Suprapubic skin (tissue), 4 donors: ENCODE measurements around the gene NARS2. TPM values are rescaled to one million over a fixed set of nuclear protein-coding genes. Genes with fewer than 3 reads are reported as not detected.

Source experiments
- DNase-seq, 2 donors: peaks; one replicate each; pipeline ENCODE4 v3.0.0-alpha.2; 2019; ENCODE audit warnings: low spot score in 2 of 2
- H3K27ac ChIP-seq: fragments of 200-600 bp; sonication (generic); one replicate; pipeline ENCODE4 v1.5.1; 2019
- H3K27me3 ChIP-seq: fragments of 200-600 bp; sonication (generic); one replicate; pipeline ENCODE4 v1.5.1; 2019
- H3K36me3 ChIP-seq: fragments of 200-600 bp; sonication (generic); one replicate; pipeline ENCODE4 v1.5.1; 2019
- H3K4me1 ChIP-seq: fragments of 200-600 bp; sonication (generic); one replicate; pipeline ENCODE4 v1.5.1; 2019
- H3K4me3 ChIP-seq: fragments of 200-600 bp; sonication (generic); one replicate; pipeline ENCODE4 v1.5.1; 2019; ENCODE audit warnings: mild to moderate bottlenecking
- H3K9me3 ChIP-seq: fragments of 200-600 bp; sonication (generic); one replicate; pipeline ENCODE4 v1.5.1; 2019
- EP300 ChIP-seq: sonication (generic); formaldehyde crosslinking; IDR thresholded peaks from one replicate; pipeline ENCODE4 v1.6.1; 2017; ENCODE audit warnings: antibody characterized with exemption
- POLR2A ChIP-seq, 2 donors: fragments of 450-650 bp; IDR thresholded peaks; one replicate each; pipeline ENCODE4 v1.6.1; 2017; ENCODE audit warnings: antibody characterized with exemption in 2 of 2, mild to moderate bottlenecking in 2 of 2, moderate library complexity in 2 of 2
- POLR2AphosphoS5 ChIP-seq, 3 donors: sonication (generic); formaldehyde crosslinking; IDR thresholded peaks; one replicate each; pipeline ENCODE4 v1.6.1; 2017; ENCODE audit warnings: antibody characterized with exemption in 3 of 3
- WGBS: methylation state at CpG from one replicate; pipeline ENCODE4 v1.1.5; 2018; 5-methylcytosine and 5-hydroxymethylcytosine counted together
- total RNA-seq, 4 donors: library from RNA; depleted of rRNA; stranded (reverse); fragments of >200 nt; gene quantifications; one replicate each; pipeline ENCODE4 v1.1.0, GENCODE V29; 2016
- TF ChIP-seq, protein P1 (sequence below), 2 donors: fragments of 200-600 bp in 1 of 2; fragments of 450-650 bp in 1 of 2; sonication (generic) in 1 of 2; IDR thresholded peaks; one replicate each; pipeline ENCODE4 v1.5.1; 2016 to 2019; ENCODE audit warnings: antibody characterized with exemption in 2 of 2, mild to moderate bottlenecking in 1 of 2, moderate library complexity in 1 of 2

Gene NARS2
- total RNA-seq, 4 donors from 2014 or later = 10.9 to 14.7 (median 14.7) TPM

DNA sequence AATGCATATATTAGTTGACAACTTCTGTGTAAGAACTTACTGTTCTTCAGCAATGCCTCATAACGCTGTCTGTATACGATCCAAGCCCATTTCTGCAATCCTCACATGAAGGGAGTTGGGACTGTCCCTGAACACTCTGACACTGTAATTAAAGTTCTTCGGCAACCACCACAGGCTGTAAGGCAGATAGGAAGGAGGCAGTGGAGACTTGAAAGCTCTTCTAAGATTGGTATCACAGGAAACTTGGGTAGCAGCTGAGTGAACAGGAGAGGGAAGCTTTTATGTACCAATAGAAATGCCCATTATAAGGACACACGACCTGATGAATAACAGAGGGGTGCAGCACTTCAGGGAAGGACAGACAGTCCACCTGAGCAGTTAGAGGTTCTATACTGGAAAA lies 145.0 kb downstream of the NARS2 start:
- no peaks in the 10 kb centered on the region for H3K36me3 ChIP-seq
- peaks cover 16% of the 10 kb centered on the region for H3K4me1 ChIP-seq
- H3K27me3 ChIP-seq = no peaks in the 10 kb centered on the region
- no peak for DNase-seq
- H3K9me3 ChIP-seq = no peaks in the 10 kb centered on the region
- WGBS = 68% methylated on average over 4 of the region's 4 CpGs
- TF ChIP-seq POLR2A (IDR thresholded peaks at IDR 0.05) (no peak), POLR2AphosphoS5 (IDR thresholded peaks at IDR 0.05) (no peak), EP300 (no peak)
- no peak overlapping the region for H3K27ac ChIP-seq
- no peak overlapping the region for H3K4me3 ChIP-seq

DNA sequence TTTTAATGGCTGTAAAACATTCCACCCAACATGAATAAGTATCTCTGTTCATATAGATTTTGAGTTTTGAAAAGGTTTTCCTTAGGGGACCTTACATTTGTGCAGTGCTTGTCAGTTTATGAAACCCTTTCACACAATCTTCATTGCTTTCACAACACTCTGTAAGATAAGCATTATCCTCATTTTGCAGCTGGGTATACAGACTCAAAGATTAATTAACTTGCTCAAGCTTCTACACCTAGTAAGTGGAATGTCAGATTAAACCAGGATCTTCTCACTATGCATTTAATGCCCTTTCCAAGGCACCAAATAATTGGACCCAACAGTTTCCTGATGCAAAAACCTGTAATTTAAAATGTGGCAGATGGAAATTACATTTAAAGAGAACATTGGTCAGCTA lies 145.5 kb downstream of the NARS2 start:
- Histone ChIP-seq H3K4me1 (peaks cover 16% of the 10 kb centered on the region), H3K4me3 (no peak overlapping the region), H3K36me3 (no peaks in the 10 kb centered on the region), H3K9me3 (no peaks in the 10 kb centered on the region), H3K27me3 (no peaks in the 10 kb centered on the region), H3K27ac (no peak overlapping the region)
- TF ChIP-seq POLR2AphosphoS5 (IDR thresholded peaks at IDR 0.05) = no peak
- TF ChIP-seq, protein P1, sequence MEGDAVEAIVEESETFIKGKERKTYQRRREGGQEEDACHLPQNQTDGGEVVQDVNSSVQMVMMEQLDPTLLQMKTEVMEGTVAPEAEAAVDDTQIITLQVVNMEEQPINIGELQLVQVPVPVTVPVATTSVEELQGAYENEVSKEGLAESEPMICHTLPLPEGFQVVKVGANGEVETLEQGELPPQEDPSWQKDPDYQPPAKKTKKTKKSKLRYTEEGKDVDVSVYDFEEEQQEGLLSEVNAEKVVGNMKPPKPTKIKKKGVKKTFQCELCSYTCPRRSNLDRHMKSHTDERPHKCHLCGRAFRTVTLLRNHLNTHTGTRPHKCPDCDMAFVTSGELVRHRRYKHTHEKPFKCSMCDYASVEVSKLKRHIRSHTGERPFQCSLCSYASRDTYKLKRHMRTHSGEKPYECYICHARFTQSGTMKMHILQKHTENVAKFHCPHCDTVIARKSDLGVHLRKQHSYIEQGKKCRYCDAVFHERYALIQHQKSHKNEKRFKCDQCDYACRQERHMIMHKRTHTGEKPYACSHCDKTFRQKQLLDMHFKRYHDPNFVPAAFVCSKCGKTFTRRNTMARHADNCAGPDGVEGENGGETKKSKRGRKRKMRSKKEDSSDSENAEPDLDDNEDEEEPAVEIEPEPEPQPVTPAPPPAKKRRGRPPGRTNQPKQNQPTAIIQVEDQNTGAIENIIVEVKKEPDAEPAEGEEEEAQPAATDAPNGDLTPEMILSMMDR (IDR thresholded peaks at IDR 0.05) = no peak
- no peak for TF ChIP-seq POLR2A (IDR thresholded peaks at IDR 0.05)
- no peak for TF ChIP-seq EP300
- no peak for DNase-seq

- H3K36me3 ChIP-seq = no peaks in the 10 kb centered on the region
- DNase-seq = no peak
- WGBS = 96% methylated on average over 3 of the region's 3 CpGs
- TF ChIP-seq EP300 (no peak), POLR2A (IDR thresholded peaks at IDR 0.05) (no peak), POLR2AphosphoS5 (IDR thresholded peaks at IDR 0.05) (no peak)
- TF ChIP-seq, protein P1 (IDR thresholded peaks at IDR 0.05) = no peak
- H3K27me3 ChIP-seq = no peaks in the 10 kb centered on the region
- H3K9me3 ChIP-seq = no peaks in the 10 kb centered on the region
- H3K4me3 ChIP-seq = no peak overlapping the region
- H3K4me1 ChIP-seq = peaks cover 16% of the 10 kb centered on the region
- H3K27ac ChIP-seq = no peak overlapping the region
Observed at GRCh38 chr11:78428773-78429172, 145.9 kb downstream of the NARS2 start.

- H3K4me1 ChIP-seq = peaks cover 16% of the 10 kb centered on the region
- H3K4me3 ChIP-seq = no peak overlapping the region
- H3K36me3 ChIP-seq = no peaks in the 10 kb centered on the region
- no peaks in the 10 kb centered on the region for H3K9me3 ChIP-seq
- TF ChIP-seq POLR2AphosphoS5 (IDR thresholded peaks at IDR 0.05) = no peak
- no peak for TF ChIP-seq POLR2A (IDR thresholded peaks at IDR 0.05)
- TF ChIP-seq, protein P1 (IDR thresholded peaks at IDR 0.05) = no peak
- no peak for TF ChIP-seq EP300
- no peak for DNase-seq
- H3K27me3 ChIP-seq = no peaks in the 10 kb centered on the region
- H3K27ac ChIP-seq = no peak overlapping the region
Observed at GRCh38 chr11:78428266-78428636, 146.4 kb downstream of the NARS2 start.

GRCh38 chr11:78427615-78428265 lies 146.9 kb downstream of the NARS2 start:
- Histone ChIP-seq H3K27ac (no peak overlapping the region), H3K4me3 (no peak overlapping the region), H3K27me3 (no peaks in the 10 kb centered on the region), H3K36me3 (no peaks in the 10 kb centered on the region), H3K4me1 (peaks cover 14% of the 10 kb centered on the region), H3K9me3 (no peaks in the 10 kb centered on the region)
- TF ChIP-seq EP300 = no peak
- no peak for TF ChIP-seq POLR2AphosphoS5 (IDR thresholded peaks at IDR 0.05)
- TF ChIP-seq, protein P1 (IDR thresholded peaks at IDR 0.05) = no peak
- TF ChIP-seq POLR2A (IDR thresholded peaks at IDR 0.05) = no peak
- 70% methylated on average over 11 of the region's 11 CpGs for WGBS
- DNase-seq = no peak

DNA sequence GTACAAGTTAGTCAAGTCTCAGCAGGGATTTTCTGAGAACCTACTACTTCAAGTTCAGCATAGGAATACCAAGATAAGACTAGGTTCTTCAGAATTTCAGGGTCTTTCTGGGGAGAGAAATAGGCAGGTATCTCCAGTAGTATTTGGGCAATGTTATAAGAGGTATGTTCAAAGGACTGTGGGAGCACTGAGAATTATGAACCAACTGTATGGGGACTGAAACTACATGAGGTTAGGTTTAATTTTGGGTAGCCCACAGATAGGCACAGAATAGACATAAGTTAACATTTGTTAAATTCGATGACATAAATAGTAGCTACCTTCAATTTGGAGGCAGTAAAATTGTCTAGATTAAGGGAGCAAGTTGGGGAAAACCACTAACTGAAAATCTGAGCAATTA lies 147.8 kb downstream of the NARS2 start:
- H3K36me3 ChIP-seq = no peaks in the 10 kb centered on the region
- no peak overlapping the region for H3K4me3 ChIP-seq
- no peaks in the 10 kb centered on the region for H3K27me3 ChIP-seq
- no peak for DNase-seq
- no peaks in the 10 kb centered on the region for H3K9me3 ChIP-seq
- no peak for TF ChIP-seq POLR2AphosphoS5 (IDR thresholded peaks at IDR 0.05)
- 88% methylated on average over 1 of the region's 1 CpG for WGBS
- H3K27ac ChIP-seq = no peak overlapping the region
- peaks cover 11% of the 10 kb centered on the region for H3K4me1 ChIP-seq
